SK-N-SH (cell line): ENCODE data around the gene TRIM16.
"Not testable (repeated sequence)": the region's sequence is repeated elsewhere in the genome, so short reads cannot be mapped to it uniquely, and the experiment has no call there.

Source experiments
- CTCF ChIP-seq: fragments of 200-600 bp; sonication (generic); IDR thresholded peaks from 2 replicates; pipeline ENCODE4 v1.6.1; 2017; ENCODE audit warnings: antibody characterized with exemption, mild to moderate bottlenecking, moderate library complexity
- GABPA ChIP-seq: IDR thresholded peaks from 2 replicates; pipeline ENCODE4 v1.4.0; 2012; ENCODE audit warnings: low read depth, mild to moderate bottlenecking
- IRF3 ChIP-seq: fragments of 150-350 bp; IDR thresholded peaks from 2 replicates; pipeline ENCODE4 v1.6.1; 2016; ENCODE audit warnings: mild to moderate bottlenecking, low read depth, low read length
- JUND ChIP-seq: IDR thresholded peaks from 2 replicates; pipeline ENCODE4 v1.4.0; 2012
- POLR2AphosphoS5 ChIP-seq: IDR thresholded peaks from 2 replicates; pipeline ENCODE4 v1.6.1; 2012; ENCODE audit warnings: low read depth, low read length
- RAD21 ChIP-seq: IDR thresholded peaks from 2 replicates; pipeline ENCODE4 v1.6.1; 2012; ENCODE audit warnings: mild to moderate bottlenecking, low read length
- USF1 ChIP-seq: IDR thresholded peaks from 2 replicates; pipeline ENCODE4 v1.4.0; 2012; ENCODE audit warnings: low read depth, borderline replicate concordance
- USF2 ChIP-seq: fragments of 150-350 bp; IDR thresholded peaks from 2 replicates; pipeline ENCODE4 v1.6.1; 2017; ENCODE audit warnings: antibody characterized with exemption, low read length, low read depth, borderline replicate concordance

GRCh38 chr17:15588017-15588416, 96.1 kb downstream of the TRIM16 start:
- not testable (repeated sequence) for TF ChIP-seq RAD21, CTCF, USF2, USF1, JUND, IRF3, POLR2AphosphoS5, GABPA
